GM12878 (cell line): ENCODE data around the gene ULBP3.

ENCODE experiments used
- CHD1 ChIP-seq: IDR thresholded peaks from 2 replicates; pipeline ENCODE4 v1.6.1; 2012; ENCODE audit warnings: low read depth, low read length, improper control_type of control experiment
- CREB1 ChIP-seq: IDR thresholded peaks from 2 replicates; pipeline ENCODE4 v1.6.1; 2012; ENCODE audit warnings: low read depth, mild to moderate bottlenecking, inconsistent platforms
- DPF2 ChIP-seq: fragments of 450-650 bp; IDR thresholded peaks from 2 replicates; pipeline ENCODE4 v1.6.1; 2017; ENCODE audit warnings: mild to moderate bottlenecking
- EP300 ChIP-seq, 2 experiments: fragments of 150-350 bp in 1 of 2; IDR thresholded peaks; 2 replicates each; pipeline ENCODE4 v1.6.1; 2011 to 2012; ENCODE audit warnings: low read depth in 2 of 2, low read length in 2 of 2, borderline replicate concordance in 1 of 2, improper control_type of control experiment in 1 of 2, inconsistent platforms in 1 of 2; ENCODE audit not compliant: control insufficient read depth in 1 of 2
- ETV6 ChIP-seq, 2 experiments: fragments of 450-650 bp in 1 of 2; IDR thresholded peaks in 1 of 2; conservative IDR thresholded peaks in 1 of 2; 2 replicates each; pipeline ENCODE4 v1.6.1; 2014; ENCODE audit warnings: antibody characterized with exemption in 1 of 2, borderline replicate concordance in 1 of 2, low read depth in 1 of 2, mild to moderate bottlenecking in 1 of 2, moderate library complexity in 1 of 2
- EZH2 ChIP-seq: IDR thresholded peaks from 2 replicates; pipeline ENCODE4 v1.6.1; 2012; ENCODE audit warnings: low read depth, mild to moderate bottlenecking, control low read depth, inconsistent platforms, low read length, borderline replicate concordance; ENCODE audit not compliant: control insufficient read depth
- KAT2A ChIP-seq: conservative IDR thresholded peaks from 2 replicates; pipeline ENCODE4 v1.6.1; 2011; ENCODE audit warnings: low read depth, low read length; ENCODE audit not compliant: control insufficient read depth
- POLR2A ChIP-seq: IDR thresholded peaks from 2 replicates; pipeline ENCODE4 v1.6.1; 2011; ENCODE audit warnings: low read depth, mild to moderate bottlenecking, low read length
- RFX5 ChIP-seq: IDR thresholded peaks from 2 replicates; pipeline ENCODE4 v1.6.1; 2011; ENCODE audit warnings: low read depth, low read length, improper control_type of control experiment
- WRNIP1 ChIP-seq: IDR thresholded peaks from 2 replicates; pipeline ENCODE4 v1.6.1; 2011; ENCODE audit warnings: low read depth, low read length, improper control_type of control experiment, borderline replicate concordance
- ZNF217 ChIP-seq: fragments of 450-650 bp; IDR thresholded peaks from 2 replicates; pipeline ENCODE4 v1.6.1; 2017; ENCODE audit warnings: antibody characterized with exemption, mild to moderate bottlenecking
- TF ChIP-seq, protein P1 (sequence below), 3 experiments: IDR thresholded peaks in 2 of 3; conservative IDR thresholded peaks in 1 of 3; 2 replicates each; pipeline ENCODE4 v1.5.1; 2011; ENCODE audit warnings: low read depth in 3 of 3, low read length in 3 of 3, mild to moderate bottlenecking in 3 of 3, control low read depth in 2 of 3, moderate library complexity in 2 of 3, inconsistent platforms in 1 of 3, mixed read lengths in 1 of 3; ENCODE audit not compliant: control insufficient read depth in 2 of 3, insufficient read depth in 1 of 3; ENCODE audit errors: extremely low read depth in 1 of 3
- TF ChIP-seq, protein P2 (sequence below): fragments of 450-650 bp; IDR thresholded peaks from 2 replicates; pipeline ENCODE4 v1.6.1; 2017; ENCODE audit warnings: antibody characterized with exemption, mild to moderate bottlenecking, moderate library complexity

DNA sequence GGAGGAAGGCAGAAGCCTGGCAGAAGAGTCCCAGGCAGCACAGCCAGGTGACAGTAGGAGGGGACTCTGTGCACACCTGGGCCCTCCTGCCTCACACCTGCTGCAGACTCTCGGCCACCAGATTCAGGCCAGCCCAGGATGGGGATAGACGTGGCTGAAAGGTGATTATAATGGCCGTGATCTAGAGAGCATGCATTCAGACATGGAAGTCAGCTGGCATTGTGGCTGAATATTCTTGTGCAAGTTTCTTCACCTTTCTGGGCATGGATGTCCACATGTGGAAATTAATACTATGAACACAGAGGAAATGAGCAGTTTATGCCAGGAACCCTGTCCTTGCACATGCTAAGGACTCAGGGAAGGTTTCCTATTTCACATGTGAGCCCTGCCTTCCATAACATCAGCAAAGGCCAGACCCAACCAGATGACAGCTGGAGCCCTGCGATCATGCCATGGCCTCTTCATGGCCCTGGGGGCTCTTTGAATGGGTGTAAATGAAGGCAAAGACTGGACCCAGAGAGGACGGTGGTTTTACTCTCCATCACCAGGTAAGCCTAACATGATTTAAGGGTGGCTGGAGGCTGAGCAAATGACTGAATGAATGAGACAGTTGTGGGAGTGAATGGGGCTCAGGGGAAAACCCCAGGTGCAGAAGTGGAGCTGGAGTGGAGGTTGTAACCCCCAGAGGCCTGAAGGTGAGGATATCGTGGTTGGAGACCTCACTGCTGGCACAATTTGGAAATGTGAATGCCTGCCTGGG, 40.9 kb downstream of the ULBP3 start:
- TF ChIP-seq, protein P1, sequence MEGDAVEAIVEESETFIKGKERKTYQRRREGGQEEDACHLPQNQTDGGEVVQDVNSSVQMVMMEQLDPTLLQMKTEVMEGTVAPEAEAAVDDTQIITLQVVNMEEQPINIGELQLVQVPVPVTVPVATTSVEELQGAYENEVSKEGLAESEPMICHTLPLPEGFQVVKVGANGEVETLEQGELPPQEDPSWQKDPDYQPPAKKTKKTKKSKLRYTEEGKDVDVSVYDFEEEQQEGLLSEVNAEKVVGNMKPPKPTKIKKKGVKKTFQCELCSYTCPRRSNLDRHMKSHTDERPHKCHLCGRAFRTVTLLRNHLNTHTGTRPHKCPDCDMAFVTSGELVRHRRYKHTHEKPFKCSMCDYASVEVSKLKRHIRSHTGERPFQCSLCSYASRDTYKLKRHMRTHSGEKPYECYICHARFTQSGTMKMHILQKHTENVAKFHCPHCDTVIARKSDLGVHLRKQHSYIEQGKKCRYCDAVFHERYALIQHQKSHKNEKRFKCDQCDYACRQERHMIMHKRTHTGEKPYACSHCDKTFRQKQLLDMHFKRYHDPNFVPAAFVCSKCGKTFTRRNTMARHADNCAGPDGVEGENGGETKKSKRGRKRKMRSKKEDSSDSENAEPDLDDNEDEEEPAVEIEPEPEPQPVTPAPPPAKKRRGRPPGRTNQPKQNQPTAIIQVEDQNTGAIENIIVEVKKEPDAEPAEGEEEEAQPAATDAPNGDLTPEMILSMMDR (IDR thresholded peaks at IDR 0.05 in 2 of 3, conservative IDR thresholded peaks at IDR 0.05 in 1 of 3; ENCODE audit: control insufficient read depth in 2 of 3, extremely low read depth in 1 of 3, insufficient read depth in 1 of 3, low read depth in 3 of 3, low read length in 3 of 3), result no peak
- TF ChIP-seq CREB1 (no peak), WRNIP1 (no peak), KAT2A (no peak), RFX5 (no peak), ETV6 (conservative IDR thresholded peaks at IDR 0.05 in 1 of 2, IDR thresholded peaks at IDR 0.05 in 1 of 2; ENCODE audit: borderline replicate concordance in 1 of 2, low read depth in 1 of 2) (no peak), EZH2 (no peak), DPF2 (no peak), EP300 (IDR thresholded peaks at IDR 0.05; ENCODE audit: borderline replicate concordance in 1 of 2, control insufficient read depth in 1 of 2, low read depth in 2 of 2, low read length in 2 of 2) (no peak), ZNF217 (no peak), POLR2A (no peak), CHD1 (no peak)
- TF ChIP-seq, protein P2, sequence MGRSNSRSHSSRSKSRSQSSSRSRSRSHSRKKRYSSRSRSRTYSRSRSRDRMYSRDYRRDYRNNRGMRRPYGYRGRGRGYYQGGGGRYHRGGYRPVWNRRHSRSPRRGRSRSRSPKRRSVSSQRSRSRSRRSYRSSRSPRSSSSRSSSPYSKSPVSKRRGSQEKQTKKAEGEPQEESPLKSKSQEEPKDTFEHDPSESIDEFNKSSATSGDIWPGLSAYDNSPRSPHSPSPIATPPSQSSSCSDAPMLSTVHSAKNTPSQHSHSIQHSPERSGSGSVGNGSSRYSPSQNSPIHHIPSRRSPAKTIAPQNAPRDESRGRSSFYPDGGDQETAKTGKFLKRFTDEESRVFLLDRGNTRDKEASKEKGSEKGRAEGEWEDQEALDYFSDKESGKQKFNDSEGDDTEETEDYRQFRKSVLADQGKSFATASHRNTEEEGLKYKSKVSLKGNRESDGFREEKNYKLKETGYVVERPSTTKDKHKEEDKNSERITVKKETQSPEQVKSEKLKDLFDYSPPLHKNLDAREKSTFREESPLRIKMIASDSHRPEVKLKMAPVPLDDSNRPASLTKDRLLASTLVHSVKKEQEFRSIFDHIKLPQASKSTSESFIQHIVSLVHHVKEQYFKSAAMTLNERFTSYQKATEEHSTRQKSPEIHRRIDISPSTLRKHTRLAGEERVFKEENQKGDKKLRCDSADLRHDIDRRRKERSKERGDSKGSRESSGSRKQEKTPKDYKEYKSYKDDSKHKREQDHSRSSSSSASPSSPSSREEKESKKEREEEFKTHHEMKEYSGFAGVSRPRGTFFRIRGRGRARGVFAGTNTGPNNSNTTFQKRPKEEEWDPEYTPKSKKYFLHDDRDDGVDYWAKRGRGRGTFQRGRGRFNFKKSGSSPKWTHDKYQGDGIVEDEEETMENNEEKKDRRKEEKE, result no peak
